Neural cell (in vitro differentiated cells): Measurements from ENCODE around the gene ZNF189. TPM values are rescaled to one million over a fixed set of nuclear protein-coding genes. Genes with fewer than 3 reads are reported as not detected.

Experiments
- H2AFZ ChIP-seq: fragments of 200-600, 300-800 bp; sonication (generic), shearing (Covaris generic); 2 replicates; pipeline ENCODE4 v1.6.0; 2014; ENCODE audit warnings: low read depth, mild to moderate bottlenecking, antibody characterized with exemption, low read length, moderate library complexity
- H3F3A ChIP-seq: fragments of 200-600 bp; shearing (Covaris generic); 2 replicates; pipeline ENCODE4 v1.6.1; 2016; ENCODE audit warnings: mild to moderate bottlenecking, moderate library complexity, mixed read lengths, antibody characterized with exemption, low read length; ENCODE audit not compliant: insufficient read depth, poor library complexity, severe bottlenecking
- H3K27ac ChIP-seq: fragments of 200-600, 300-800 bp; sonication (generic), shearing (Covaris generic); 2 replicates; pipeline ENCODE4 v1.5.1; 2014; ENCODE audit warnings: mild to moderate bottlenecking, low read length, moderate library complexity
- H3K27me3 ChIP-seq: fragments of 300-800, 200-600 bp; sonication (generic), shearing (Covaris generic); 2 replicates; pipeline ENCODE4 v1.6.0; 2014; ENCODE audit warnings: mild to moderate bottlenecking, low read depth, low read length, moderate library complexity; ENCODE audit not compliant: insufficient read depth
- H3K36me3 ChIP-seq: fragments of 300-800, 200-600 bp; sonication (generic), shearing (Covaris generic); 2 replicates; pipeline ENCODE4 v1.5.1; 2014; ENCODE audit warnings: mild to moderate bottlenecking, antibody characterized with exemption, low read length, moderate library complexity; ENCODE audit not compliant: insufficient read depth
- H3K4me2 ChIP-seq: fragments of 300-800, 200-600 bp; sonication (generic), shearing (Covaris generic); 2 replicates; pipeline ENCODE4 v1.6.0; 2014; ENCODE audit warnings: mild to moderate bottlenecking, low read length
- H3K4me3 ChIP-seq: fragments of 300-800, 200-600 bp; sonication (generic), shearing (Covaris generic); 2 replicates; pipeline ENCODE4 v1.5.1; 2014; ENCODE audit warnings: mild to moderate bottlenecking, low read length, moderate library complexity
- H3K79me2 ChIP-seq: fragments of 200-600 bp; shearing (Covaris generic); replicated peaks from 2 replicates; pipeline ENCODE4 v1.6.0; 2014; ENCODE audit warnings: mild to moderate bottlenecking, low read length, moderate library complexity; ENCODE audit not compliant: insufficient read depth
- H3K9ac ChIP-seq: fragments of 300-800, 200-600 bp; sonication (generic), shearing (Covaris generic); 2 replicates; pipeline ENCODE4 v1.6.1; 2016; ENCODE audit warnings: mild to moderate bottlenecking, low read length, mixed read lengths
- H3K9me2 ChIP-seq: fragments of 200-600 bp; shearing (Covaris generic); 2 replicates; pipeline ENCODE4 v1.6.1; 2016; ENCODE audit warnings: mild to moderate bottlenecking, low read length, mixed read lengths; ENCODE audit not compliant: insufficient read depth
- H3K9me3 ChIP-seq: fragments of 200-600, 300-800 bp; sonication (generic), shearing (Covaris generic); 2 replicates; pipeline ENCODE4 v1.6.1; 2016; ENCODE audit warnings: mild to moderate bottlenecking, mixed run types, low read length, moderate library complexity, mixed read lengths
- H4K20me1 ChIP-seq: fragments of 200-600 bp; shearing (Covaris generic); 2 replicates; pipeline ENCODE4 v1.6.1; 2016; ENCODE audit warnings: mild to moderate bottlenecking, mixed run types; ENCODE audit not compliant: insufficient read depth
- EP300 ChIP-seq: fragments of 450-650 bp; conservative IDR thresholded peaks from 2 replicates; pipeline ENCODE4 v1.6.1; 2014; ENCODE audit warnings: antibody characterized with exemption, mild to moderate bottlenecking, moderate library complexity; ENCODE audit not compliant: poor library complexity, severe bottlenecking
- EZH2 ChIP-seq: fragments of 200-600, 300-800 bp; shearing (Covaris generic), sonication (generic); IDR thresholded peaks from 2 replicates; pipeline ENCODE4 v1.6.1; 2014; ENCODE audit warnings: antibody characterized with exemption, low read length, borderline replicate concordance, mild to moderate bottlenecking; ENCODE audit not compliant: insufficient read depth, poor library complexity, severe bottlenecking
- MXI1 ChIP-seq: fragments of 450-650 bp; conservative IDR thresholded peaks from 2 replicates; pipeline ENCODE4 v1.6.1; 2014; ENCODE audit warnings: antibody characterized with exemption, mild to moderate bottlenecking; ENCODE audit not compliant: poor library complexity, severe bottlenecking
- POLR2AphosphoS5 ChIP-seq: IDR thresholded peaks from 2 replicates; pipeline ENCODE4 v1.6.1; 2012
- RAD21 ChIP-seq: fragments of 450-650 bp; conservative IDR thresholded peaks from 2 replicates; pipeline ENCODE4 v1.6.1; 2014; ENCODE audit warnings: antibody characterized with exemption, mild to moderate bottlenecking, moderate library complexity
- SMC3 ChIP-seq: fragments of 450-650 bp; conservative IDR thresholded peaks from 2 replicates; pipeline ENCODE4 v1.6.1; 2014; ENCODE audit warnings: antibody characterized with exemption, mild to moderate bottlenecking, moderate library complexity; ENCODE audit not compliant: poor library complexity
- TAF1 ChIP-seq: IDR thresholded peaks from 2 replicates; pipeline ENCODE4 v1.6.1; 2012; ENCODE audit warnings: low read depth
- polyA plus RNA-seq: library from polyadenylated mRNA; depleted of rRNA; stranded (reverse); fragments of >200 nt; gene quantifications from 2 replicates; pipeline ENCODE4 v1.2.3, GENCODE V29; 2014
- TF ChIP-seq, protein P1 (sequence below): fragments of 450-650 bp; IDR thresholded peaks from 2 replicates; pipeline ENCODE4 v1.5.1; 2014; ENCODE audit warnings: antibody characterized with exemption, mild to moderate bottlenecking, moderate library complexity; ENCODE audit not compliant: poor library complexity, severe bottlenecking
- TF ChIP-seq, protein P2 (sequence below): IDR thresholded peaks from 2 replicates; pipeline ENCODE4 v1.6.1; 2012; ENCODE audit warnings: borderline replicate concordance

ZNF189 gene
- polyA plus RNA-seq, 1 donor from 2014 or later: 28.0 TPM

DNA sequence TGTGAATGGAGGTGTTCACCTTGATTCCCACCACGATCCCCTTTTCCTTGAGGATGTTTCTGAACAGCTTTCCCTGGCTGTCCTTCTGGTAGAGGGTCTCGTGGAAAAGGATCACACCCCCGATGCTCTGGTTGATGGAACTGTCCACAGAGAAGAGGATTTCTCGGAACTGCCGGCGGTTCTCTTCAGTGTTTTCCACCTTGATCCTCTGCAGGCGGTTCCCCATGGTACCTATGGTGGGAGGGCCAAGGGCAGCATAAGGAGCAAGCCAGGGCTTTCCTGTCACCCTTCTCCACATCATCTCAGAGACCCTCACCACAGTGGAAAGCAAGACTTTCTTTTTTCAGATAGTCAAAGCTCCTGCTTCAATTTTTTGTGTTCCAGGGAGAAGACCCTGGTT lies 31.1 kb downstream of the ZNF189 start:
- Histone ChIP-seq H3K9me2 (no peaks in the 10 kb centered on the region), H3K27ac (no peak overlapping the region), H3K36me3 (no peaks in the 10 kb centered on the region), H3K9me3 (no peaks in the 10 kb centered on the region), H3F3A (no peaks in the 10 kb centered on the region), H3K9ac (no peak overlapping the region), H3K4me3 (no peak overlapping the region), H4K20me1 (no peaks in the 10 kb centered on the region), H3K27me3 (no peaks in the 10 kb centered on the region), H3K79me2 (no peaks in the 10 kb centered on the region), H2AFZ (no peak overlapping the region), H3K4me2 (no peak overlapping the region)
- TF ChIP-seq TAF1 (no peak), POLR2AphosphoS5 (no peak), RAD21 (no peak), EP300 (no peak), MXI1 (no peak), EZH2 (no peak), SMC3 (no peak)
- TF ChIP-seq, protein P1, sequence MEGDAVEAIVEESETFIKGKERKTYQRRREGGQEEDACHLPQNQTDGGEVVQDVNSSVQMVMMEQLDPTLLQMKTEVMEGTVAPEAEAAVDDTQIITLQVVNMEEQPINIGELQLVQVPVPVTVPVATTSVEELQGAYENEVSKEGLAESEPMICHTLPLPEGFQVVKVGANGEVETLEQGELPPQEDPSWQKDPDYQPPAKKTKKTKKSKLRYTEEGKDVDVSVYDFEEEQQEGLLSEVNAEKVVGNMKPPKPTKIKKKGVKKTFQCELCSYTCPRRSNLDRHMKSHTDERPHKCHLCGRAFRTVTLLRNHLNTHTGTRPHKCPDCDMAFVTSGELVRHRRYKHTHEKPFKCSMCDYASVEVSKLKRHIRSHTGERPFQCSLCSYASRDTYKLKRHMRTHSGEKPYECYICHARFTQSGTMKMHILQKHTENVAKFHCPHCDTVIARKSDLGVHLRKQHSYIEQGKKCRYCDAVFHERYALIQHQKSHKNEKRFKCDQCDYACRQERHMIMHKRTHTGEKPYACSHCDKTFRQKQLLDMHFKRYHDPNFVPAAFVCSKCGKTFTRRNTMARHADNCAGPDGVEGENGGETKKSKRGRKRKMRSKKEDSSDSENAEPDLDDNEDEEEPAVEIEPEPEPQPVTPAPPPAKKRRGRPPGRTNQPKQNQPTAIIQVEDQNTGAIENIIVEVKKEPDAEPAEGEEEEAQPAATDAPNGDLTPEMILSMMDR: no peak
- TF ChIP-seq, protein P2, sequence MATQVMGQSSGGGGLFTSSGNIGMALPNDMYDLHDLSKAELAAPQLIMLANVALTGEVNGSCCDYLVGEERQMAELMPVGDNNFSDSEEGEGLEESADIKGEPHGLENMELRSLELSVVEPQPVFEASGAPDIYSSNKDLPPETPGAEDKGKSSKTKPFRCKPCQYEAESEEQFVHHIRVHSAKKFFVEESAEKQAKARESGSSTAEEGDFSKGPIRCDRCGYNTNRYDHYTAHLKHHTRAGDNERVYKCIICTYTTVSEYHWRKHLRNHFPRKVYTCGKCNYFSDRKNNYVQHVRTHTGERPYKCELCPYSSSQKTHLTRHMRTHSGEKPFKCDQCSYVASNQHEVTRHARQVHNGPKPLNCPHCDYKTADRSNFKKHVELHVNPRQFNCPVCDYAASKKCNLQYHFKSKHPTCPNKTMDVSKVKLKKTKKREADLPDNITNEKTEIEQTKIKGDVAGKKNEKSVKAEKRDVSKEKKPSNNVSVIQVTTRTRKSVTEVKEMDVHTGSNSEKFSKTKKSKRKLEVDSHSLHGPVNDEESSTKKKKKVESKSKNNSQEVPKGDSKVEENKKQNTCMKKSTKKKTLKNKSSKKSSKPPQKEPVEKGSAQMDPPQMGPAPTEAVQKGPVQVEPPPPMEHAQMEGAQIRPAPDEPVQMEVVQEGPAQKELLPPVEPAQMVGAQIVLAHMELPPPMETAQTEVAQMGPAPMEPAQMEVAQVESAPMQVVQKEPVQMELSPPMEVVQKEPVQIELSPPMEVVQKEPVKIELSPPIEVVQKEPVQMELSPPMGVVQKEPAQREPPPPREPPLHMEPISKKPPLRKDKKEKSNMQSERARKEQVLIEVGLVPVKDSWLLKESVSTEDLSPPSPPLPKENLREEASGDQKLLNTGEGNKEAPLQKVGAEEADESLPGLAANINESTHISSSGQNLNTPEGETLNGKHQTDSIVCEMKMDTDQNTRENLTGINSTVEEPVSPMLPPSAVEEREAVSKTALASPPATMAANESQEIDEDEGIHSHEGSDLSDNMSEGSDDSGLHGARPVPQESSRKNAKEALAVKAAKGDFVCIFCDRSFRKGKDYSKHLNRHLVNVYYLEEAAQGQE: no peak

DNA sequence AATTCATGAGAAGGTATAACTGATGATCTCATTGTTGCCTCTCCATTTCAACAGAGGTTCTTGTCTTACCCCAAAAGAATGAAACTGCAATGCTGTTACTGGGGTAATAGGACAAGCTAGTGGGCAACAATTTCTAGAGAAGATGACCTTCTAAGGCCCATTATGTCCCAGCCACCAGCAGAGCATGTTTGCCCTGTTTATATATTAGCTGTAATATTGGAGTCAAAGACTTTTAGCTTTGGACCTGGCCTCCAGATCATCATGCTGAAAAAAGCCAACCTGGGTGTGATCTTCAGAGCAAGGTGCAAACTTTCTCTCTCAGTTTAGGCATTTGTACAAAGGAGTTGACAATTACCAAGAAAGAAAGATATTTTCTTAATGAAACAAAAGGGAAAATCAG lies 33.5 kb downstream of the ZNF189 start:
- no peak overlapping the region for H3K9ac ChIP-seq
- no peak overlapping the region for H3K27ac ChIP-seq
- no peaks in the 10 kb centered on the region for H3K27me3 ChIP-seq
- TF ChIP-seq TAF1 (no peak), SMC3 (no peak), RAD21 (no peak), MXI1 (no peak), POLR2AphosphoS5 (no peak), EZH2 (no peak), EP300 (no peak)
- TF ChIP-seq, protein P1: no peak
- TF ChIP-seq, protein P2: no peak
- H3K36me3 ChIP-seq: no peaks in the 10 kb centered on the region
- H3K79me2 ChIP-seq: no peaks in the 10 kb centered on the region
- H3K4me2 ChIP-seq: no peak overlapping the region
- H3F3A ChIP-seq: no peaks in the 10 kb centered on the region
- H3K9me2 ChIP-seq: no peaks in the 10 kb centered on the region
- no peaks in the 10 kb centered on the region for H3K9me3 ChIP-seq
- no peaks in the 10 kb centered on the region for H4K20me1 ChIP-seq
- no peak overlapping the region for H2AFZ ChIP-seq
- H3K4me3 ChIP-seq: no peak overlapping the region
